MCF 10A (cell line): ENCODE measurements around the gene ARHGAP42. TPM values are rescaled to one million over a fixed set of nuclear protein-coding genes. Genes with fewer than 3 reads are reported as not detected.
A peak's percentile ranks its signal among the peaks of the same experiment; 100 is the strongest.

Experiments used
- BruUV-seq: library from RNA; stranded (reverse); fragments of 400-500 nt; replicated peaks from 2 replicates; lab custom pipeline; 2021; lab: Mats Ljungman, UMichigan
- CTCF ChIA-PET: fragments of 300-600 bp; sonication (Branson Sonifier 250); formaldehyde crosslinking; extraction: SDS; loops from one replicate; lab custom pipeline; 2021; ENCODE audit warnings: antibody characterized with exemption, inconsistent platforms; lab: Yijun Ruan, JAX
- POLR2A ChIA-PET: fragments of 300-600, 350-650 bp; sonication (Branson Sonifier 250); formaldehyde crosslinking; extraction: SDS; loops from one replicate; lab custom pipeline; 2020; ENCODE audit warnings: antibody characterized with exemption, inconsistent platforms; lab: Yijun Ruan, JAX
- DNase-seq: peaks from one replicate; pipeline ENCODE4 v3.0.0-alpha.2; 2018; ENCODE audit not compliant: unreplicated experiment
- H3K27ac Mint-ChIP-seq: one replicate; pipeline ENCODE4 v1.8.0; 2022; ENCODE audit warnings: mild to moderate bottlenecking, low read depth, mixed read lengths; ENCODE audit not compliant: unreplicated experiment
- H3K27me3 Mint-ChIP-seq: one replicate; pipeline ENCODE4 v1.8.0; 2022; ENCODE audit warnings: mixed read lengths; ENCODE audit not compliant: insufficient read depth, unreplicated experiment
- H3K36me3 Mint-ChIP-seq: one replicate; pipeline ENCODE4 v1.8.0; 2022; ENCODE audit warnings: mild to moderate bottlenecking, moderate library complexity, mixed read lengths; ENCODE audit not compliant: insufficient read depth, unreplicated experiment
- H3K4me1 Mint-ChIP-seq: one replicate; pipeline ENCODE4 v1.8.0; 2022; ENCODE audit warnings: mixed read lengths; ENCODE audit not compliant: insufficient read depth, unreplicated experiment
- H3K4me3 Mint-ChIP-seq: one replicate; pipeline ENCODE4 v1.8.0; 2022; ENCODE audit warnings: mild to moderate bottlenecking, moderate library complexity, mixed read lengths; ENCODE audit not compliant: unreplicated experiment
- H3K9me3 Mint-ChIP-seq: one replicate; pipeline ENCODE4 v1.8.0; 2022; ENCODE audit warnings: mixed read lengths; ENCODE audit not compliant: unreplicated experiment
- intact Hi-C: fragments of 100-400 bp; cut with micrococcal nuclease; formaldehyde crosslinking; loops from 2 replicates; pipeline ENCODE4 v1.14.1; 2022
- total RNA-seq: library from RNA; stranded (reverse); gene quantifications from 2 replicates; pipeline ENCODE4 v1.2.3, GENCODE V29; 2022
- TF ChIP-seq, protein P1 (sequence below): fragments of 200-600 bp; IDR thresholded peaks from one replicate; pipeline ENCODE4 v1.8.0; 2022; ENCODE audit warnings: antibody characterized with exemption, mild to moderate bottlenecking; ENCODE audit not compliant: unreplicated experiment

The ARHGAP42 gene
- total RNA-seq, 1 experiment from 2014 or later, result 2.5 TPM

GRCh38 chr11:100788561-100789295 is 101.6 kb downstream of the ARHGAP42 start:
- TF ChIP-seq, protein P1, sequence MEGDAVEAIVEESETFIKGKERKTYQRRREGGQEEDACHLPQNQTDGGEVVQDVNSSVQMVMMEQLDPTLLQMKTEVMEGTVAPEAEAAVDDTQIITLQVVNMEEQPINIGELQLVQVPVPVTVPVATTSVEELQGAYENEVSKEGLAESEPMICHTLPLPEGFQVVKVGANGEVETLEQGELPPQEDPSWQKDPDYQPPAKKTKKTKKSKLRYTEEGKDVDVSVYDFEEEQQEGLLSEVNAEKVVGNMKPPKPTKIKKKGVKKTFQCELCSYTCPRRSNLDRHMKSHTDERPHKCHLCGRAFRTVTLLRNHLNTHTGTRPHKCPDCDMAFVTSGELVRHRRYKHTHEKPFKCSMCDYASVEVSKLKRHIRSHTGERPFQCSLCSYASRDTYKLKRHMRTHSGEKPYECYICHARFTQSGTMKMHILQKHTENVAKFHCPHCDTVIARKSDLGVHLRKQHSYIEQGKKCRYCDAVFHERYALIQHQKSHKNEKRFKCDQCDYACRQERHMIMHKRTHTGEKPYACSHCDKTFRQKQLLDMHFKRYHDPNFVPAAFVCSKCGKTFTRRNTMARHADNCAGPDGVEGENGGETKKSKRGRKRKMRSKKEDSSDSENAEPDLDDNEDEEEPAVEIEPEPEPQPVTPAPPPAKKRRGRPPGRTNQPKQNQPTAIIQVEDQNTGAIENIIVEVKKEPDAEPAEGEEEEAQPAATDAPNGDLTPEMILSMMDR, result no peak
- Mint-ChIP-seq H3K27ac (no peak overlapping the region), H3K4me1 (no peaks in the 10 kb centered on the region), H3K27me3 (no peaks in the 10 kb centered on the region), H3K36me3 (no peaks in the 10 kb centered on the region), H3K9me3 (no peaks in the 10 kb centered on the region), H3K4me3 (no peak overlapping the region)
- BruUV-seq, result no TSS peak
- intact Hi-C loops, result no loop called here
- CTCF ChIA-PET, result interaction anchor here (1.0 kb wide), 1 partner anchor 66 kb away, joined by 4 read pairs; no protein-coding TSS in a partner anchor
- DNase-seq, result no peak
- POLR2A ChIA-PET, result no interaction called here

DNA sequence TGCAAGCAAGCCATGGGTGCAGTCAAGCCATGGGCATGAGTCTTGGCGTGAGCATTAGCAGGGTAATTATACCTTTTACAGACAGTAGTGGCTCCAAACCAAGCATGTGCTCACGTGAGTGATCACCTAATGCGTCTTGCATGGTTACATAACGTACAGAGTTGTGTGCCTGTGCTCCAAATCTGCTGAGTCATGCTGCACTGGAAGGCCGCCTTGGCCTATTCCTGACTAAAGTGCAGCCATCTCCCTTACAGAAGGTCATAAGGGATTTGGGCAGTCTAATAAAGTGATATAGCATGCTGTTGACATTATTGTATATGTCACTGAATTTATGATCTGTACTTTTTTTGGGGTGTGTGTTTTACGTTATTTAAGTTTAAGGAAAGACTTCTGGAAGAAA is 102.4 kb downstream of the ARHGAP42 start:
- POLR2A ChIA-PET, result no interaction called here
- no peak overlapping the region for H3K27ac Mint-ChIP-seq
- DNase-seq, result peak; percentile 42
- no TSS peak for BruUV-seq
- no peaks in the 10 kb centered on the region for H3K4me1 Mint-ChIP-seq
- no peaks in the 10 kb centered on the region for H3K27me3 Mint-ChIP-seq
- CTCF ChIA-PET, result interaction anchor here (1.0 kb wide), 1 partner anchor 65 kb away, joined by 4 read pairs; no protein-coding TSS in a partner anchor
- H3K4me3 Mint-ChIP-seq, result no peak overlapping the region
- no peaks in the 10 kb centered on the region for H3K9me3 Mint-ChIP-seq
- intact Hi-C loops, result no loop called here
- H3K36me3 Mint-ChIP-seq, result no peaks in the 10 kb centered on the region
- TF ChIP-seq, protein P1, result no peak

- intact Hi-C loops, result no loop called here
- Mint-ChIP-seq H3K27ac (no peak overlapping the region), H3K9me3 (no peaks in the 10 kb centered on the region), H3K36me3 (no peaks in the 10 kb centered on the region), H3K27me3 (no peaks in the 10 kb centered on the region), H3K4me1 (no peaks in the 10 kb centered on the region), H3K4me3 (no peak overlapping the region)
- CTCF ChIA-PET, result interaction anchor here (0.9 kb wide), 1 partner anchor 14 kb away, joined by 3 read pairs; no protein-coding TSS in a partner anchor
- POLR2A ChIA-PET, result interaction anchor here (1.5 kb wide), 1 partner anchor 14 kb away, joined by 3 read pairs; no protein-coding TSS in a partner anchor
- TF ChIP-seq, protein P1, result no peak
- BruUV-seq, result no TSS peak
- no peak for DNase-seq
These were observed 103.0 kb downstream of the ARHGAP42 start for GRCh38 chr11:100790073-100790472.

- no peak overlapping the region for H3K4me3 Mint-ChIP-seq
- H3K27ac Mint-ChIP-seq, result no peak overlapping the region
- no peak for DNase-seq
- ChIA-PET POLR2A (interaction anchor here (1.5 kb wide), 1 partner anchor 15 kb away, joined by 3 read pairs; no protein-coding TSS in a partner anchor), CTCF (interaction anchor here (0.9 kb wide), 1 partner anchor 15 kb away, joined by 3 read pairs; no protein-coding TSS in a partner anchor)
- H3K36me3 Mint-ChIP-seq, result no peaks in the 10 kb centered on the region
- no peaks in the 10 kb centered on the region for H3K27me3 Mint-ChIP-seq
- BruUV-seq, result no TSS peak
- TF ChIP-seq, protein P1, result no peak
- no peaks in the 10 kb centered on the region for H3K4me1 Mint-ChIP-seq
- intact Hi-C loops, result no loop called here
- no peaks in the 10 kb centered on the region for H3K9me3 Mint-ChIP-seq
These were observed 104.0 kb downstream of the ARHGAP42 start for GRCh38 chr11:100791103-100791502.
